Measurements from ENCODE around the gene BLVRB. TPM values are rescaled to one million over a fixed set of nuclear protein-coding genes. Genes with fewer than 3 reads are reported as not detected.

Gene BLVRB
- total RNA-seq, 1 experiment from 2014 or later, result 35.1 TPM

- no peak for TF ChIP-seq ARID4B (CRISPR knock-in tag; IDR thresholded peaks at IDR 0.05; ENCODE audit: borderline replicate concordance)
- no peak for TF ChIP-seq ZMAT4 (CRISPR knock-in tag; IDR thresholded peaks at IDR 0.05)
- TF ChIP-seq MLX (CRISPR knock-in tag; IDR thresholded peaks at IDR 0.05), result no peak
- TF ChIP-seq ZNF416 (CRISPR knock-in tag; IDR thresholded peaks at IDR 0.05), result no peak
- no peak for TF ChIP-seq RELA (CRISPR knock-in tag; IDR thresholded peaks at IDR 0.05; ENCODE audit: borderline replicate concordance)
- TF ChIP-seq SMAD3 (CRISPR knock-in tag; IDR thresholded peaks at IDR 0.05; ENCODE audit: borderline replicate concordance), result no peak
- no peak for TF ChIP-seq ZNF263 (CRISPR knock-in tag; IDR thresholded peaks at IDR 0.05; ENCODE audit: low read depth)
- TF ChIP-seq ZNF423 (CRISPR knock-in tag; IDR thresholded peaks at IDR 0.05), result peak; percentile 75
- 0 out of 2 replicates have a peak, but pooled peaks have one; percentile 26 for TF ChIP-seq PRDM15 (CRISPR knock-in tag; IDR thresholded peaks at IDR 0.05)
- no peak for TF ChIP-seq RORB (CRISPR knock-in tag; IDR thresholded peaks at IDR 0.05)
- peak; percentile 80 for TF ChIP-seq CTCF (IDR thresholded peaks at IDR 0.05)
- peak; percentile 68; the same call in 1 of the 2 replicates for TF ChIP-seq MYBL2 (CRISPR knock-in tag; IDR thresholded peaks at IDR 0.05)
- no peak for TF ChIP-seq MXD4 (CRISPR knock-in tag; IDR thresholded peaks at IDR 0.05; ENCODE audit: borderline replicate concordance)
- TF ChIP-seq ZNF317 (CRISPR knock-in tag; IDR thresholded peaks at IDR 0.05; ENCODE audit: borderline replicate concordance, low read depth), result no peak
- no peak; the same call in 1 of the 2 replicates for TF ChIP-seq TP53 (CRISPR knock-in tag; IDR thresholded peaks at IDR 0.05)
- no peak; the same call in 1 of the 2 replicates for TF ChIP-seq USF1 (CRISPR knock-in tag; IDR thresholded peaks at IDR 0.05)
- no peak for TF ChIP-seq TCF7 (CRISPR knock-in tag; IDR thresholded peaks at IDR 0.05; ENCODE audit: low read depth)
- no peak for TF ChIP-seq PRRX2 (CRISPR knock-in tag; IDR thresholded peaks at IDR 0.05)
- no peak for TF ChIP-seq OVOL2 (CRISPR knock-in tag; IDR thresholded peaks at IDR 0.05; ENCODE audit: borderline replicate concordance)
- TF ChIP-seq ATF2 (CRISPR knock-in tag; IDR thresholded peaks at IDR 0.05; ENCODE audit: borderline replicate concordance, low read depth), result no peak
These were observed 39.9 kb downstream of the BLVRB start, which contains the start of gene SERTAD1 (continued) for GRCh38 chr19:40425450-40426287.
